H9 (cell line): ENCODE data around the gene CFAP43. TPM values are rescaled to one million over a fixed set of nuclear protein-coding genes. Genes with fewer than 3 reads are reported as not detected.

Experiments used
- DNase-seq: peaks from one replicate; pipeline ENCODE4 v3.0.0-alpha.2; 2017
- H2AFZ ChIP-seq: one replicate; pipeline ENCODE4 v1.6.1; 2013; ENCODE audit warnings: mild to moderate bottlenecking, low read length, control low read depth, moderate library complexity
- H2AK5ac ChIP-seq: 2 replicates; pipeline ENCODE4 v1.6.1; 2013; ENCODE audit warnings: low read length, control low read depth, mixed read lengths; ENCODE audit not compliant: insufficient read length
- H2BK120ac ChIP-seq: one replicate; pipeline ENCODE4 v1.6.1; 2013; ENCODE audit warnings: low read depth, mild to moderate bottlenecking, low read length, control low read depth, inconsistent platforms; ENCODE audit not compliant: poor library complexity, severe bottlenecking
- H2BK12ac ChIP-seq: 2 replicates; pipeline ENCODE4 v1.6.1; 2013; ENCODE audit warnings: low read length, control low read depth, mixed read lengths, low read depth; ENCODE audit not compliant: insufficient read length
- H2BK15ac ChIP-seq: 2 replicates; pipeline ENCODE4 v1.6.1; 2013; ENCODE audit warnings: low read depth, low read length, control low read depth
- H2BK20ac ChIP-seq: one replicate; pipeline ENCODE4 v1.6.1; 2013; ENCODE audit warnings: low read depth, mild to moderate bottlenecking, low read length, control low read depth, inconsistent platforms; ENCODE audit not compliant: poor library complexity, severe bottlenecking
- H2BK5ac ChIP-seq: 2 replicates; pipeline ENCODE4 v1.6.1; 2013; ENCODE audit warnings: low read length, control low read depth, mixed read lengths; ENCODE audit not compliant: insufficient read length
- H3K14ac ChIP-seq: 2 replicates; pipeline ENCODE4 v1.6.1; 2013; ENCODE audit warnings: low read length, control low read depth; ENCODE audit not compliant: insufficient read depth
- H3K18ac ChIP-seq: 2 replicates; pipeline ENCODE4 v1.6.1; 2013; ENCODE audit warnings: low read depth, mild to moderate bottlenecking, mixed read lengths, low read length, control low read depth; ENCODE audit not compliant: insufficient read length
- H3K23ac ChIP-seq: 2 replicates; pipeline ENCODE4 v1.6.1; 2013; ENCODE audit warnings: low read length, control low read depth, mixed read lengths, low read depth; ENCODE audit not compliant: insufficient read length
- H3K23me2 ChIP-seq: 2 replicates; pipeline ENCODE4 v1.6.1; 2013; ENCODE audit warnings: low read depth, mild to moderate bottlenecking, mixed read lengths, low read length, control low read depth; ENCODE audit not compliant: insufficient read length, poor library complexity, severe bottlenecking
- H3K27ac ChIP-seq: 2 replicates; pipeline ENCODE4 v1.5.1; 2013; ENCODE audit warnings: low read length, control low read depth, mixed read lengths, low read depth; ENCODE audit not compliant: insufficient read length
- H3K27me3 ChIP-seq: 2 replicates; pipeline ENCODE4 v1.6.1; 2013; ENCODE audit warnings: low read length, control low read depth, inconsistent platforms; ENCODE audit not compliant: insufficient read depth
- H3K4ac ChIP-seq: 2 replicates; pipeline ENCODE4 v1.6.1; 2013; ENCODE audit warnings: low read depth, mild to moderate bottlenecking, control low read depth, inconsistent platforms, low read length, moderate library complexity
- H3K4me1 ChIP-seq: 2 replicates; pipeline ENCODE4 v1.6.1; 2013; ENCODE audit warnings: low read length, control low read depth, inconsistent platforms; ENCODE audit not compliant: insufficient read depth
- H3K4me2 ChIP-seq: 2 replicates; pipeline ENCODE4 v1.6.1; 2013; ENCODE audit warnings: low read length, control low read depth, mixed read lengths; ENCODE audit not compliant: insufficient read length, insufficient read depth
- H3K56ac ChIP-seq: 2 replicates; pipeline ENCODE4 v1.6.1; 2013; ENCODE audit warnings: low read depth, mild to moderate bottlenecking, mixed read lengths, low read length, control low read depth; ENCODE audit not compliant: insufficient read length
- H3K79me1 ChIP-seq: 2 replicates; pipeline ENCODE4 v1.6.1; 2013; ENCODE audit warnings: low read depth, mild to moderate bottlenecking, moderate library complexity, low read length, control low read depth, inconsistent platforms; ENCODE audit not compliant: insufficient read depth, poor library complexity, severe bottlenecking
- H3K79me2 ChIP-seq: 2 replicates; pipeline ENCODE4 v1.6.1; 2013; ENCODE audit warnings: low read length, control low read depth, inconsistent platforms; ENCODE audit not compliant: insufficient read depth
- H3K9ac ChIP-seq: 2 replicates; pipeline ENCODE4 v1.6.1; 2013; ENCODE audit warnings: low read length, control low read depth, mixed read lengths; ENCODE audit not compliant: insufficient read length; ENCODE audit errors: extremely low read depth
- H3K9me3 ChIP-seq: one replicate; pipeline ENCODE4 v1.6.1; 2013; ENCODE audit warnings: low read depth, low read length, inconsistent platforms; ENCODE audit not compliant: control insufficient read depth
- H3T11ph ChIP-seq: one replicate; pipeline ENCODE4 v1.6.1; 2013; ENCODE audit warnings: mild to moderate bottlenecking, low read length, control low read depth, inconsistent platforms
- H4K20me1 ChIP-seq: one replicate; pipeline ENCODE4 v1.6.1; 2013; ENCODE audit not compliant: control insufficient read depth, insufficient read length, insufficient read depth
- H4K5ac ChIP-seq: 2 replicates; pipeline ENCODE4 v1.6.1; 2013; ENCODE audit warnings: low read depth, mild to moderate bottlenecking, mixed read lengths, low read length, control low read depth; ENCODE audit not compliant: insufficient read length
- H4K8ac ChIP-seq: replicated peaks from 2 replicates; pipeline ENCODE4 v1.6.1; 2013; ENCODE audit warnings: low read length, control low read depth, mixed read lengths, low read depth; ENCODE audit not compliant: insufficient read length
- H4K91ac ChIP-seq: 2 replicates; pipeline ENCODE4 v1.6.1; 2013; ENCODE audit warnings: low read depth, mild to moderate bottlenecking, moderate library complexity, mixed read lengths, low read length, control low read depth; ENCODE audit not compliant: insufficient read length
- H3K27ac Mint-ChIP-seq, 3 experiments: 2 replicates in 2 of 3; 3 replicates in 1 of 3; pipeline ENCODE4 v1.8.0; 2020 to 2021; ENCODE audit warnings: mixed read lengths in 3 of 3, mild to moderate bottlenecking in 1 of 3, moderate library complexity in 1 of 3
- H3K27me3 Mint-ChIP-seq: 2 replicates; pipeline ENCODE4 v1.8.0; 2021; ENCODE audit warnings: low read depth, mild to moderate bottlenecking, moderate library complexity, mixed read lengths
- H3K36me3 Mint-ChIP-seq, 3 experiments: 2 replicates in 2 of 3; 3 replicates in 1 of 3; pipeline ENCODE4 v1.8.0; 2020 to 2021; ENCODE audit warnings: low read depth in 3 of 3, mixed read lengths in 3 of 3; ENCODE audit not compliant: insufficient read depth in 1 of 3
- H3K4me1 Mint-ChIP-seq, 2 experiments: 2 replicates each; pipeline ENCODE4 v1.8.0; 2020; ENCODE audit warnings: mixed read lengths in 2 of 2
- H3K4me3 Mint-ChIP-seq, 2 experiments: 2 replicates in 1 of 2; 3 replicates in 1 of 2; pipeline ENCODE4 v1.8.0; 2020 to 2021; ENCODE audit warnings: mild to moderate bottlenecking in 2 of 2, mixed read lengths in 2 of 2, moderate library complexity in 1 of 2
- H3K9me3 Mint-ChIP-seq, 2 experiments: 2 replicates in 1 of 2; 3 replicates in 1 of 2; pipeline ENCODE4 v1.8.0; 2020; ENCODE audit warnings: mild to moderate bottlenecking in 2 of 2, mixed read lengths in 2 of 2, moderate library complexity in 1 of 2
- CTCF ChIP-seq: fragments of 200-600 bp; sonication (generic); conservative IDR thresholded peaks from 3 replicates; pipeline ENCODE4 v1.8.0; 2021; ENCODE audit warnings: antibody characterized with exemption, mild to moderate bottlenecking
- WGBS: extraction: QIAGEN DNeasy Blood & Tissue Kit; methylation state at CpG from one replicate; pipeline ENCODE4 v1.1.7; 2013; ENCODE audit warnings: missing lambda C conversion rate, low lambda C conversion rate, mixed read lengths; ENCODE audit not compliant: insufficient read length; ENCODE audit errors: extremely low coverage; 5-methylcytosine and 5-hydroxymethylcytosine counted together
- total RNA-seq: library from RNA; stranded (reverse); gene quantifications from 2 replicates; pipeline ENCODE4 v1.2.1, GENCODE V29; 2021

The CFAP43 gene
- total RNA-seq, 1 experiment from 2014 or later, result 0.26 TPM

DNA sequence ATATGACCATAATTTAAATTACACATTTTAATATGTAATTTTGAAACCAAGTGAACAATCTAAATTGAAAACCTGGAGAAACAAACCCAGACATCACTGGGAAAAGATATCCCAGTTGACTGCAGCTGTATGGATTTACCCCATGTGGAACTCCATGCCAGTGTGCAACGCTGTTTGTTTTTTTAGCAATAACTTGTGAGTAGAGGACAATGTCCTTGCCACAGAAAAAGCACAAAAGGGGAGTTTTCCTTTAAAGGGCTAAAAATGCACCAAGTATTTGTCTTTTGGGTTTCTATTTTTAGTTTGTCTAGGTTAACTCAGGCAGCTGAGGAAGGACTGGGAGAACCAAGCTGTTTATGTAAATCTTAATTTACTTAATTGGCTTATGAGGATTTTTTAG lies 131.4 kb downstream of the CFAP43 start:
- Histone ChIP-seq H3K4me1 (no peaks in the 10 kb centered on the region), H3K9me3 (no peaks in the 10 kb centered on the region), H2BK12ac (no peak overlapping the region), H3K14ac (no peak overlapping the region), H3K79me1 (no peaks in the 10 kb centered on the region), H3T11ph (no peak overlapping the region), H4K91ac (no peak overlapping the region), H3K9ac (no peak overlapping the region), H3K23ac (no peak overlapping the region), H2AFZ (no peak overlapping the region), H4K5ac (no peak overlapping the region), H3K23me2 (no peaks in the 10 kb centered on the region), H2BK20ac (no peak overlapping the region), H3K4me2 (no peak overlapping the region), H2AK5ac (no peak overlapping the region), H3K56ac (no peak overlapping the region), H4K20me1 (no peaks in the 10 kb centered on the region), H3K18ac (no peak overlapping the region), H3K27ac (no peak overlapping the region), H3K4ac (no peak overlapping the region), H3K79me2 (no peaks in the 10 kb centered on the region), H2BK120ac (no peak overlapping the region), H2BK15ac (no peak overlapping the region), H3K27me3 (no peaks in the 10 kb centered on the region), H4K8ac (no peak overlapping the region), H2BK5ac (no peak overlapping the region)
- Mint-ChIP-seq H3K36me3 (peaks cover 0 to 12% (median 6%) of the 10 kb centered on the region in 3 experiments; a peak in 4 of 7 replicates), H3K4me1 (peaks cover 6 to 9% of the 10 kb centered on the region in 2 experiments; a peak in 3 of 4 replicates), H3K4me3 (no peak overlapping the region), H3K9me3 (peaks cover 11% of the 10 kb centered on the region in 2 experiments), H3K27ac (no peak overlapping the region), H3K27me3 (peaks cover 3% of the 10 kb centered on the region; the same call in 1 of the 2 replicates)
- DNase-seq, result no peak
- TF ChIP-seq CTCF, result no peak
- no CpG with 5 or more reads among the region's 1 CpG for WGBS
